GM12891 (cell line): Measurements from ENCODE around the gene SLC12A6.

ENCODE experiments used
- POLR2A ChIP-seq: IDR thresholded peaks from 2 replicates; pipeline ENCODE4 v1.6.1; 2011; ENCODE audit warnings: low read depth, low read length, control low read depth
- POLR2AphosphoS5 ChIP-seq: IDR thresholded peaks from 2 replicates; pipeline ENCODE4 v1.6.1; 2011; ENCODE audit warnings: low read depth, low read length, control low read depth

DNA sequence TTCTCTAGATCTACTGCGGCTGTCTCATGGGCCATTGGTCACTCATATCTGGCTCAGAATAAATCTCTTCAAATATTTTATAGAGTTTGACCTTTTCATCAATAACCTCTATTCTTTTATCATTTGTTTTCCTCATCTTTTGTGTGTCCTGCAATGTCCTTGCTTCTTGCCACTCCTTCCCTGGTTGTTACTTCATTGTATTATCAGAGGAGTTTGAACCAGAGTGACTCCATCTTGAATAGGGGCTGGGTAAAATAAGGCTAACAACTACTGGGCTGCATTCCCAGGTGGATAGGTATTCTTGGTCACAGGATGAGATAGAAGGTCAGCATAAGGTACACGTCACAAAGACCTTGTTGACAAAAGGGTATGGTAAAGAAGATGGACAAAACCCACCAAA lies 39.3 kb upstream of the SLC12A6 start:
- no peak for TF ChIP-seq POLR2AphosphoS5
- TF ChIP-seq POLR2A, result no peak
